Right atrium auricular region (tissue), 2 donors: ENCODE measurements around the gene ABL2. TPM values are rescaled to one million over a fixed set of nuclear protein-coding genes. Genes with fewer than 3 reads are reported as not detected.
"Not testable (repeated sequence)": the region's sequence is repeated elsewhere in the genome, so short reads cannot be mapped to it uniquely, and the experiment has no call there.

Source experiments
- DNase-seq: peaks from one replicate; pipeline ENCODE4 v3.0.0-alpha.2; 2019; ENCODE audit warnings: low spot score
- H3K27ac ChIP-seq, 2 donors: fragments of 200-600 bp; sonication (generic); 1 replicate in 1 of 2; 2 replicates in 1 of 2; pipeline ENCODE4 v1.5.1; 2016 to 2019
- H3K27me3 ChIP-seq, 2 donors: fragments of 200-600 bp; sonication (generic); one replicate each; pipeline versions ENCODE4 v1.5.1 to v1.6.0; 2017 to 2019
- H3K36me3 ChIP-seq: fragments of 200-600 bp; sonication (generic); one replicate; pipeline ENCODE4 v1.5.1; 2016
- H3K4me1 ChIP-seq, 2 donors: fragments of 200-600 bp; sonication (generic); one replicate each; pipeline versions ENCODE4 v1.5.1 to v1.6.0; 2017 to 2019
- H3K4me3 ChIP-seq, 2 donors: fragments of 200-600 bp; sonication (generic); 1 replicate in 1 of 2; 2 replicates in 1 of 2; pipeline ENCODE4 v1.5.1; 2017 to 2019; ENCODE audit warnings: mild to moderate bottlenecking in 1 of 2, moderate library complexity in 1 of 2
- H3K9me3 ChIP-seq, 2 donors: fragments of 200-600 bp; sonication (generic); one replicate each; pipeline ENCODE4 v1.5.1; 2019
- CTCF ChIP-seq, 2 donors: fragments of 200-600 bp; sonication (generic); IDR thresholded peaks; one replicate each; pipeline ENCODE4 v1.5.1; 2019; ENCODE audit warnings: antibody characterized with exemption in 2 of 2
- total RNA-seq, 2 donors: library from RNA; depleted of rRNA; stranded (reverse); fragments of >200 nt; gene quantifications; one replicate each; pipeline ENCODE4 v1.1.0, GENCODE V29; 2016

ABL2 gene
- 10 to 100 TPM in 1 of 2 donors, 1 to 10 TPM in 1; 6.3 to 12.1 TPM for total RNA-seq

GRCh38 chr1:179229214-179230140 lies at the start of gene ABL2:
Gene ABL2, minus strand, starts transcription at chr1:179229677. Its CDS starts 280 bp downstream, at chr1:179229397.
- no peak for DNase-seq
- Histone ChIP-seq H3K27ac (peak within 1 kb of the TSS; percentile 89), H3K4me1 (peaks cover 0 to 14% of the 10 kb centered on the region in 2 donors), H3K4me3 (peak within 1 kb of the TSS; percentile 86 to 98), H3K36me3 (peaks cover 3% of the 10 kb centered on the region), H3K27me3 (no peaks in the 10 kb centered on the region), H3K9me3 (no peaks in the 10 kb centered on the region)
- no peak for TF ChIP-seq CTCF (IDR thresholded peaks at IDR 0.05)

DNA sequence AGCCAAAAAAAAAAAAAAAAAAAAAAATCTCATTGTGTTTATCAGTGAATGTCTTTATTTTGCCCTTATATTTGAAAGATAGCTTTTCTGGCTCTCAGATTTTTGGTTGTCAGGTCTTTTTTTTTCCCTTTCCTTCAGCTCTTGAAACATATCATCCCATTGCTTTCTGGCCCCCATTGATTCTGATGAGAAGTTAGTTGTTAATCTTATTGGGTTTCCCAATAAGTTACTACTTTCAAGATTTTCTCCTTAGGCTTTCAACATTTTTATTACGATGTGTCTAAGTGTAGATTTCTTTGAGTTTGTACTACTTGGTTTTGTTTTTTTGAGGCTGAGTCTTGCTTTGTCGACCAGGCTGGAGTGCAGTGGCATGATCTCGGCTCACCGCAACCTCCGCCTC lies 49.4 kb upstream of the ABL2 start:
- Histone ChIP-seq H3K27me3 (no peaks in the 10 kb centered on the region), H3K36me3 (no peaks in the 10 kb centered on the region), H3K4me3 (no peak overlapping the region), H3K4me1 (no peaks in the 10 kb centered on the region), H3K9me3 (peaks cover 0 to 9% of the 10 kb centered on the region in 2 donors), H3K27ac (no peak overlapping the region)
- no peak for DNase-seq
- TF ChIP-seq CTCF (IDR thresholded peaks at IDR 0.05), result no peak

DNA sequence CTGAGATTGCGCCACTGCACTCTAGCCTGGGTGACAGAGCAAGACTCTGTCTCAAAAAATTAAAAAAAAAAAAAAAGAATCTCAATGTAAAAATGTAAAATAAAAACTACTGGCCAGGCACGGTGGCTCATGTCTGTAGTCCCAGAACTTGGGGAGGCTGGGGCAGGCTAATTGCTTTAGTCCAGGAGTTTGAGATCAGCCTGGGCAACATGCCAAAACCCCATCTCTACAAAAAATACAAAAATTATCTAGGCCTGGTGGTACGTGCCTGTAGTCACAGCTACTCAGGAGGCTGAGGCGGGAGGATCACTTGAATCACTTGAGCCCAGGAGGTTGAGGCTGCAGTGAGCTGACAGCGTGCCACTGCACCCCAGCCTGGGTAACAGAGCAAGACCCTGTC lies 44.9 kb upstream of the ABL2 start:
- H3K27ac ChIP-seq, DNase-seq, H3K4me1 ChIP-seq, H3K27me3 ChIP-seq, H3K4me3 ChIP-seq, H3K36me3 ChIP-seq, H3K9me3 ChIP-seq: not testable (repeated sequence)

GRCh38 chr1:179269071-179269470 lies 39.6 kb upstream of the ABL2 start:
- no peak overlapping the region for H3K27ac ChIP-seq
- H3K36me3 ChIP-seq, result no peaks in the 10 kb centered on the region
- no peak overlapping the region for H3K4me3 ChIP-seq
- no peaks in the 10 kb centered on the region for H3K9me3 ChIP-seq
- no peak for DNase-seq
- H3K4me1 ChIP-seq, result no peaks in the 10 kb centered on the region
- H3K27me3 ChIP-seq, result no peaks in the 10 kb centered on the region
- TF ChIP-seq CTCF (IDR thresholded peaks at IDR 0.05), result no peak

- DNase-seq, result no peak
- Histone ChIP-seq H3K27ac (no peak overlapping the region), H3K4me3 (no peak overlapping the region), H3K36me3 (no peaks in the 10 kb centered on the region), H3K4me1 (no peaks in the 10 kb centered on the region), H3K9me3 (no peaks in the 10 kb centered on the region), H3K27me3 (no peaks in the 10 kb centered on the region)
- no peak for TF ChIP-seq CTCF (IDR thresholded peaks at IDR 0.05)
Observed at GRCh38 chr1:179264507-179264906, 35.0 kb upstream of the ABL2 start.

DNA sequence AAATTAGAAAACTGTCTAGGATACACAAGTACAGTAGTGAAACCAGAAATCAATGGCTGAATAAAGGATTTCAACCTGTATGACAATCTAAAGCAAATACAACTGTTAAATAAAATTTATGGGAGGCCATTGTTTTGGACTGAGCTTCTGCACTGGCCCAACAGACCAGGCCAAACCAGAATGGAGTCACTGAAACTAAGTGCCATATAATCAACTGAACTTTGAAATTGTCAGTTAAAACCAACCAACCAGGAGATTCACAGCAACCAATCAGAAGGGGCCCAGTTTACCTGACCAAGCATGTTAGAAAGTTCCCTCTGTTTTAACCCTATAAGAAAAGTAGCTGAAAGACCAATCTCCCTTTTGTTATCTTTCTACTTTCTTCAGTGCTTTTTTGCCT lies 33.6 kb upstream of the ABL2 start:
- DNase-seq, result no peak
- Histone ChIP-seq H3K27ac (no peak overlapping the region), H3K36me3 (no peaks in the 10 kb centered on the region), H3K27me3 (no peaks in the 10 kb centered on the region), H3K4me3 (no peak overlapping the region), H3K9me3 (no peaks in the 10 kb centered on the region), H3K4me1 (no peaks in the 10 kb centered on the region)
- no peak for TF ChIP-seq CTCF (IDR thresholded peaks at IDR 0.05)
